ENCODE data around the gene MVK.

MVK gene

GRCh38 chr12:109604132-109604585, 30.6 kb downstream of the MVK start:
- no peak for DNase-seq (ENCODE audit: low spot score)

GRCh38 chr12:109605016-109605415, 31.4 kb downstream of the MVK start:
- no peak for DNase-seq (ENCODE audit: low spot score)
- TF ChIP-seq CTCF (IDR thresholded peaks at IDR 0.05; ENCODE audit: extremely low read depth, missing control alignments) = no peak

More at GRCh38 chr12:109604132-109604585, 30.6 kb downstream of the MVK start:
- no peak for TF ChIP-seq CTCF (IDR thresholded peaks at IDR 0.05; ENCODE audit: extremely low read depth, missing control alignments)

- DNase-seq (ENCODE audit: low spot score) = no peak
- TF ChIP-seq CTCF (IDR thresholded peaks at IDR 0.05; ENCODE audit: extremely low read depth, missing control alignments) = no peak
Observed at GRCh38 chr12:109605599-109606228, 32.1 kb downstream of the MVK start.

- DNase-seq (ENCODE audit: low spot score) = no peak
- no peak for TF ChIP-seq CTCF (IDR thresholded peaks at IDR 0.05; ENCODE audit: extremely low read depth, missing control alignments)
Observed at GRCh38 chr12:109606320-109607028, 32.9 kb downstream of the MVK start.

- no peak for DNase-seq (ENCODE audit: low spot score)
- TF ChIP-seq CTCF (IDR thresholded peaks at IDR 0.05; ENCODE audit: extremely low read depth, missing control alignments) = no peak
Observed at GRCh38 chr12:109607618-109608017, 34.0 kb downstream of the MVK start.

- no peak for DNase-seq (ENCODE audit: low spot score)
- TF ChIP-seq CTCF (IDR thresholded peaks at IDR 0.05; ENCODE audit: extremely low read depth, missing control alignments) = no peak
Observed at GRCh38 chr12:109608270-109608669, 34.7 kb downstream of the MVK start.

- no peak for DNase-seq (ENCODE audit: low spot score)
- TF ChIP-seq CTCF (IDR thresholded peaks at IDR 0.05; ENCODE audit: extremely low read depth, missing control alignments) = no peak
Observed at GRCh38 chr12:109608793-109609192, 35.2 kb downstream of the MVK start.

Data from GM20000 (cell line).